Ishikawa (cell line): ENCODE measurements around the gene RALGPS1.

ENCODE experiments used
- CEBPB ChIP-seq: IDR thresholded peaks from 2 replicates; pipeline ENCODE4 v1.6.1; 2012
- EP300 ChIP-seq: IDR thresholded peaks from 2 replicates; pipeline ENCODE4 v1.6.1; 2012; ENCODE audit warnings: borderline replicate concordance
- FOXM1 ChIP-seq: IDR thresholded peaks from 2 replicates; pipeline ENCODE4 v1.6.1; 2012; ENCODE audit warnings: low read depth, borderline replicate concordance
- MAX ChIP-seq: IDR thresholded peaks from 2 replicates; pipeline ENCODE4 v1.6.1; 2012
- RAD21 ChIP-seq: IDR thresholded peaks from 2 replicates; pipeline ENCODE4 v1.6.1; 2012; ENCODE audit warnings: low read depth
- ZBTB7A ChIP-seq: IDR thresholded peaks from 2 replicates; pipeline ENCODE4 v1.6.1; 2012; ENCODE audit warnings: low read depth

GRCh38 chr9:127045148-127045547 lies 130.6 kb downstream of the RALGPS1 start:
- TF ChIP-seq FOXM1: no peak
- TF ChIP-seq ZBTB7A: no peak
- TF ChIP-seq RAD21: no peak
- no peak for TF ChIP-seq MAX
- TF ChIP-seq EP300: no peak
- no peak for TF ChIP-seq CEBPB
